ENCODE data around the gene FGF14. TPM values are rescaled to one million over a fixed set of nuclear protein-coding genes. Genes with fewer than 3 reads are reported as not detected.

Gene FGF14
- total and polyA plus RNA-seq, 2 donors (not counting 1 experiment from before 2014, with no cell fraction given): under 0.01 TPM; not detected in 1

- POLR2A ChIA-PET: no interaction called here
- Histone ChIP-seq H3K27ac (ENCODE audit: low read length in 2 of 2) (no peak overlapping the region), H2AFZ (ENCODE audit: insufficient read depth, low read depth, low read length, poor library complexity, severe bottlenecking) (peak overlapping the region; percentile 63), H3K27me3 (replicated peaks in 1 of 4; ENCODE audit: control extremely low read depth in 1 of 4, control insufficient read depth in 3 of 4, insufficient read depth in 4 of 4, low read length in 3 of 4) (peaks cover 0 to 42% (median 31%) of the 10 kb centered on the region in 4 experiments), H3K4me1 (ENCODE audit: control insufficient read depth in 2 of 2, insufficient read depth in 2 of 2, low read length in 2 of 2) (peaks cover 30 to 32% of the 10 kb centered on the region in 2 donors), H3K36me3 (replicated peaks in 1 of 2; ENCODE audit: control extremely low read depth in 1 of 2, control insufficient read depth in 1 of 2, extremely low read depth in 1 of 2, insufficient read depth in 2 of 2, low read length in 1 of 2) (no peaks in the 10 kb centered on the region), H3K79me2 (ENCODE audit: control insufficient read depth, insufficient read depth, low read length) (no peaks in the 10 kb centered on the region), H3K4me3 (ENCODE audit: control extremely low read depth in 1 of 5, extremely low read depth in 1 of 5, insufficient read depth in 1 of 5, low read depth in 2 of 5, low read length in 4 of 5) (peak overlapping the region in 4 of 5 experiments; percentile 9 to 47 (median 38)), H3K9ac (ENCODE audit: low read length) (peak overlapping the region; percentile 47), H3K9me3 (ENCODE audit: control extremely low read depth in 1 of 3, control insufficient read depth in 2 of 3, insufficient read depth in 1 of 3, low read length in 2 of 3) (peaks cover 0 to 14% (median 0%) of the 10 kb centered on the region in 3 donors), H4K20me1 (ENCODE audit: control insufficient read depth, insufficient read depth, low read length, poor library complexity, severe bottlenecking) (no peaks in the 10 kb centered on the region), H3K4me2 (replicated peaks; ENCODE audit: low read depth, low read length, poor library complexity, severe bottlenecking) (peak overlapping the region; percentile 73)
- intact Hi-C loops (cut with micrococcal nuclease): no loop called here
- DNase-seq (no peak), ATAC-seq (ENCODE audit: low read depth) (no peak)
- CTCF ChIA-PET: no interaction called here
- peaks cover 56% of the 10 kb centered on the region for H3K27me3 Mint-ChIP-seq
- WGBS (ENCODE audit: insufficient coverage): 1% methylated on average over 16 of the region's 24 CpGs
- H3K27ac Mint-ChIP-seq: no peak overlapping the region
- H3K4me3 Mint-ChIP-seq: peak overlapping the region; percentile 51
- TF ChIP-seq CTCF (IDR thresholded peaks at IDR 0.05) (no peak), EZH2 (IDR thresholded peaks at IDR 0.05; ENCODE audit: borderline replicate concordance, insufficient read depth, low read depth, low read length, poor library complexity, severe bottlenecking) (no peak)
- H3K9me3 Mint-ChIP-seq (ENCODE audit: insufficient read depth): no peaks in the 10 kb centered on the region
- H3K4me1 Mint-ChIP-seq: peaks cover 29% of the 10 kb centered on the region
Measured at GRCh38 chr13:102400675-102401145, 1.1 kb downstream of the FGF14 start.

- Histone ChIP-seq H3K9me3 (ENCODE audit: control extremely low read depth in 1 of 3, control insufficient read depth in 2 of 3, insufficient read depth in 1 of 3, low read length in 2 of 3) (peaks cover 0 to 14% (median 0%) of the 10 kb centered on the region in 3 donors), H3K79me2 (ENCODE audit: control insufficient read depth, insufficient read depth, low read length) (no peaks in the 10 kb centered on the region), H3K4me1 (ENCODE audit: control insufficient read depth in 2 of 2, insufficient read depth in 2 of 2, low read length in 2 of 2) (peaks cover 31 to 32% of the 10 kb centered on the region in 2 donors), H3K27me3 (replicated peaks in 1 of 4; ENCODE audit: control extremely low read depth in 1 of 4, control insufficient read depth in 3 of 4, insufficient read depth in 4 of 4, low read length in 3 of 4) (peaks cover 0 to 42% (median 31%) of the 10 kb centered on the region in 4 experiments), H3K4me2 (replicated peaks; ENCODE audit: low read depth, low read length, poor library complexity, severe bottlenecking) (peak overlapping the region; percentile 73), H3K36me3 (replicated peaks in 1 of 2; ENCODE audit: control extremely low read depth in 1 of 2, control insufficient read depth in 1 of 2, extremely low read depth in 1 of 2, insufficient read depth in 2 of 2, low read length in 1 of 2) (no peaks in the 10 kb centered on the region), H4K20me1 (ENCODE audit: control insufficient read depth, insufficient read depth, low read length, poor library complexity, severe bottlenecking) (no peaks in the 10 kb centered on the region), H2AFZ (ENCODE audit: insufficient read depth, low read depth, low read length, poor library complexity, severe bottlenecking) (peak overlapping the region; percentile 63), H3K9ac (ENCODE audit: low read length) (peak overlapping the region; percentile 47), H3K4me3 (ENCODE audit: control extremely low read depth in 1 of 5, extremely low read depth in 1 of 5, insufficient read depth in 1 of 5, low read depth in 2 of 5, low read length in 4 of 5) (peak overlapping the region in 4 of 5 experiments; percentile 9 to 47 (median 38)), H3K27ac (ENCODE audit: low read length in 2 of 2) (no peak overlapping the region)
- Mint-ChIP-seq H3K27me3 (peaks cover 53% of the 10 kb centered on the region), H3K27ac (no peak overlapping the region), H3K4me3 (peak overlapping the region; percentile 51), H3K9me3 (ENCODE audit: insufficient read depth) (no peaks in the 10 kb centered on the region), H3K4me1 (peaks cover 29% of the 10 kb centered on the region)
- intact Hi-C loops (cut with micrococcal nuclease): loop anchor here (10.0 kb wide), 1 partner anchor 375 kb away; the partner anchor contains the start of gene TEX30
- DNase-seq (peak; percentile 36), ATAC-seq (ENCODE audit: low read depth) (peak; percentile 37)
- 3% methylated on average over 58 of the region's 58 CpGs for WGBS (ENCODE audit: insufficient coverage)
- no peak for TF ChIP-seq EZH2 (IDR thresholded peaks at IDR 0.05; ENCODE audit: borderline replicate concordance, insufficient read depth, low read depth, low read length, poor library complexity, severe bottlenecking)
- no peak for TF ChIP-seq CTCF (IDR thresholded peaks at IDR 0.05)
- POLR2A ChIA-PET: no interaction called here
- CTCF ChIA-PET: no interaction called here
Measured at GRCh38 chr13:102399791-102400674, 1.8 kb downstream of the FGF14 start.

All from B cell (primary cell).